ENCODE measurements around the gene HSD17B7.
"Not testable (repeated sequence)": the region's sequence is repeated elsewhere in the genome, so short reads cannot be mapped to it uniquely, and the experiment has no call there.

HSD17B7 gene

DNA sequence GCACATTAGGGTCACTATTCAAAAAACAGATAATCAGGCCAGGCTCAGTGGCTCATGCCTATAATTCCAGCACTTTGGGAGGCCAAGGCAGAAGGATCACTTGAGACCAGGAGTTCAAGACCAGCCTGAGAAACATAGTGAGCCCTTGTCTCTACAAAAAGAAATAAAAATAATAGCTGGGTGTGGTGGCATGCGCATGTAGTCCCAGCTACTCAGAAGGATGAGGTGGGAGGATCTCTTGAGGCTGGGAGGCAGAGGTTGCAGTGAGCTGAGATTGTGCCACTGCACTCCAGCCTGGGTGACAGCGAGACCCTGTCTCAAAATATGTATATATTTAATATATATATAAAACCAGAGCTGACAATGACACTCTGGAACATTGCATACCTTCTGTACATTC lies 21.9 kb downstream of the HSD17B7 start:
- DNase-seq: not testable (repeated sequence)

DNA sequence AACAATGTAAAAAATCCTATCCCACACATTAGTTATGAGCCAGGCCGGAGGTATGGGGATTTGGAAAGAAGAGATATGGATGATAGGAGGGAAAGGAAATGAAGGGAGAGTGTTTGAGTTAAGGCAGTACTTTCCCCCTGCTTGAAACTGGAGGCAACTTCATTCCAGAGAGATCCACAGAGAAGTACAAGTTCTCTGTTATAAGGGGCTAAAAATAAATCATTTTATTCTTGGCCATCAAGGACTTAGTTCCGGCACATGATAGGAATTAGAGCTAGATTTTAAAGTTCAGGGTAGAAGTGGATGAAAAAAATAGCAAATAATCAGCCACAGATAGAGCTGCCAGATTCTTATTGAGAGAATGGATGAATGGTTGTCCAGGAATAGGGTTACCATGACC lies 27.6 kb downstream of the HSD17B7 start:
- not testable (repeated sequence) for DNase-seq

DNA sequence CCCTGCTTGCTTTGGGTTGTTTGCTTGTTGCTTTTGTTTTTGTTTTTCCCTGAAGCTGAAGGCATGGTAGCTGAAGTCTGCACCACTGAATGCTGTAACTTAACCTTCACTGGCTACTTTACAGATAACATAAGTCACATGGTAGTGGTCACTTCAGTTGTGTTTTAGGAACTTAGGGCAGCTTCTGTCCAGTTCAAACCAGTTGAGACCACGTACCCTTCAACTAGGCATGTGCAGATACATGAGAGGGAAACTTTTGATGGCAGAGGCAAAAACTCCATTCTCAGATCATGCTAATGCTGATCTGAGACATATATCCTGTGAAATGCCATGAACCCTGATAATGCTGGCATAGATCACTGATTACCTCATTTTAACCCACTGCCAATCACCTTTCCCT lies 28.2 kb downstream of the HSD17B7 start:
- not testable (repeated sequence) for DNase-seq

DNA sequence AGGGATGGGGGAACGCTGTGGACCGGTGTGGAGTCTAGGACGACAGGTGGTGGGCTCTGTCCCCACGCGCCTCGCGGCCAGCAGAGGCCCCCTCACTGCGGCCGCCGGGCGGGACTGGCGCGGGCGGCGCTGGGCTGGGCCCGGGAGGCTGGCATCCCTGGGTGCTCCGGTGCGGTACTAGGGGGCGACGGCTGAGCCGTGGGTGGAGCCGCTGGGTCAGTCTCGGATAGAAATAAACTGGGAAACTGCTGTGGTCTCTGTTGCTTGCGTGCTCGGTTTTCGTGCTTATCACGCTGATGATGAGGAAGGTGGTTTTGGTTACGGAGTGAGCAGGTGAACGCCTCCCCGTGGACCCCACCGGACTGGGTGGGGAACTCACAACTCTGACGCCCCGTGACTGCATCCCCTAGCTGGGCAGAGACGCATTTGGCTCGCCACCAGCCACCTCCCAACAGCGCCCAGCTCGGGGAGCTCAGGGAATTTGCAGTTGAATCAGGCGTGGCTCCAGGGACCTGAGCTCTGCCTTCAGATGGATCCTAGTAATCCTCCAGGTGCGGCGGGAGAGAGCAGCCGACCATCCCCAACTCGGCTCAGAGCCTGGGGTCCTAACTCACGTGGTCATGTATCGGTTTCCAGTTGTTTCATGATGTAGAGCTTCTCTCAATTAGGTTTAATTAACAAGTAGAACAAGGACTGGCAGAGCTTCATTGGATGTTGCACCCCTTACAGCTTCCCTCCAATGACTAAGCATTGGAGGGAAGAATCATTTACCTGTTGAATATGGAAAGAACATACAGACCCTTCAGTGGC lies 32.1 kb downstream of the HSD17B7 start:
- no peak for DNase-seq

DNA sequence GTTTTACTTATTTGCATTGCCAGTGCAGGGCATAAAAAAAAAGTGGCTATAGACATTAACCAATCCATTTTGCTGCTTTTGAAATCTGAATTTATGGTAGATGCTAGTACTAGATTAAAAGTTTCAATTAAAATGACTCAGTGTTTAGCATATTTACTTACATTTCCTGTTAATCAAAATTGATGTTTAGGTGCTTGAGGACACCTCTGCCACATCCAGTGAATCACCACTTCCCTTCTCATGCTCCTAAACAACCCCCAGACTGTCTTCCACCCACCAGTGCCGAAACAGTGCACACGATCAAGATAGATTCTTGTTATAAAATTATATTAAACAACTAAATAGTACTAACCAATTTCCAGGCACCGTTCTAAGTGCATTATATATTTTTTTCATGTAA lies 32.7 kb downstream of the HSD17B7 start:
- DNase-seq: no peak

DNA sequence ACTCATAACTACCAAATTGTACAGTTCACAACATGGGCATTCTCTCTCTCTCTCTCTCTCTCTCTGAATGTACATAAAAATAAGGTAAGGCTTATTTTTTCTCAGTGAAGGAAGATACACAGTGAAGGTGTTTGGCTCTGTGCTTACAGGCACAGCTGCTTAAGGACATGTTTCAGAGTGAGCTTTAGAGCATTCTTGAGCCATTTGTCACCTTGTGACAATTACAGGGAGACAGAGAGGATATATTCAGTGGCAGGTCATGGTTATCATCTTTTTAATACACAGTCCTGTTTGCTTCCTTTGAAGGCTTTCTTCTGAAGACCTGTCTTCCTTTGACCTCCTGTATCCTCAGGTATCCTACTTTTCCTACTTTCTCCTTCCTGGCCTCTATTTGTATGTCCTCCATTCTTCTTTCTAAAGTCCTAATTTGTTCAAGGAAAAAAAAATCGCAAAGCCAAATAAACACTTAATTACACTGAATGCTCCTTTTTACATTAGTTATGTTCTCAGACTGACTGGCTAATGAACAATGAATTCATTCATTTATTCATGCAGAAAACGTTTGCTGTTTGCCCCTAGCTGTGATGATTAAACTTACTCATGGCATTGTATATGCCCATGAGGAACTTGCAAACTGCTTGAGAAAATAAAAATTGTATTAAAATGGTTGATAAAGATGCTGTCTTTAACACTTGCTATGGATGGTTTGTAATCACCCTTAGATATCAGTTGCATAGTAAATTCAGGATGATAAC lies 33.4 kb downstream of the HSD17B7 start:
- no peak for DNase-seq

DNA sequence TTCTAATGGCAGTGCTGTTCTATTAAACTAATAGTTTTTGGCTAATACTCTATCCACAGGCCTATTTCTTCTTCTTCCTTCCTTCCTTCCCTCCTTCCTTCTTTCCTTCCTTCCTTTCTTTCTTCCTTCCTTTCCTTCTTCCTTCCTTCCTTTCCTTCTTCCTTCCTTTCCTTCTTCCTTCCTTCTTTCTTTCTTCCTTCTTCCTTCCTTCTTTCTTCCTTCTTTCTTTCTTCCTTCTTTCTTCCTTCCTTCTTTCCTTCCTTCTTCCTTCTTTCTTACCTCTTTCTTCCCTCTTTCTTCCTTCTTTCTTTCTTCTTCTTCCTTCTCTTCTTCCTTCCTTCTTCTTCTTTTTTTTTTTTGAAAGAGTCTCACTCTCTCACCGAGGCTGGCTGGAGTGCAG lies 38.8 kb downstream of the HSD17B7 start:
- no peak for DNase-seq

DNA sequence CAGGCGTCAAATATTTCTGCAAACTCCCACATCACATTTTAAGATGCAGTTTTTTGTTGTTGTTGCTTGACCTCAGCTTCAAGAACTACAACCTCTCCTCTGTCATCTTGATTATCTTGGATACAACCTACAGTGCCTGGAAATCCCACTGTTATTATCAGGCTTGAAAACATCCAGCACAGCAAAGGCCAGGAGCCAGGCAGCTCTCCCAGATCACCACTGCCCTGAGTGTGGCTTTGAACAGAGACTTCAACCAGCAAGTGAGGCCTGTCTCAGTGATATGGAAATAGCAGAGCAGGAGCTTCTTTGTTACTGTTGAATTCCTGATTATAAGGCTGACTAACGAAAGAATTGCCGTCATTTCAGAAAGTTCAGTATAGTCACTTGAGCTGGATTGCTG lies 42.0 kb downstream of the HSD17B7 start:
- no peak for DNase-seq

DNA sequence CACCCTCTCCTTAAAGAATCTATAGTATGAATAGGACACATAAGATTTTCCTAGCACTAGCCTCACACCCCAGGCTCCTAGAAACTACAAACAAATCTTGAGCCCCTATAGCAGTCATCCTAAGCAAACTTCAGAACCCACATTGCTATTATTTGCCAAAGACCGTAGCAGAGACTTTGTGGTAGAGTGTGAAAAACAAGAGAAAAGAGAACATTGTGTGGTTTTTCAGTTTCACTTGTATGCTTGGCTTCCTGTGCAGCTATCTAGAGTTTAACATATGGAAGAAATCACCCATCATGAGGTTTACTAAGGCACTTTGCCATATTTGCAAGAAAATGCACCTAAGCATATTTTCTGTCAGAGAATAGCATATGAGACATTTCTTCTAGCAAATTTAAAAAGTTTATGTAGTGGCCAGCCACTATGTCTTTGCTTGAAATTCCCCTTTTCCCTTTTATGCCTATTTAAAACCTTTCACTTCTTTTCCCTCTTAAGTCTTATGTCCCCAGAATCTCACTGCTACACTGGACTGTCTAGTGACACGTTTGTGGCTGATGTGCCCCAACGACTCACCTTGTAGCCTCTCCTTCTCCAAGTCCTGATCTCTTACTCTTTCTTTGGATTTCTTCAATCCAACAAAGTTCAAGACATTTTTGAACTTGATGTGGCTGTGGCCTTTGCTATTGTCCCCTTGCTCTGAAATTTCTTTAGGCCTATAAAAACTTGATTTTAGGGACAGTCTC lies 44.8 kb downstream of the HSD17B7 start:
- no peak for DNase-seq

DNA sequence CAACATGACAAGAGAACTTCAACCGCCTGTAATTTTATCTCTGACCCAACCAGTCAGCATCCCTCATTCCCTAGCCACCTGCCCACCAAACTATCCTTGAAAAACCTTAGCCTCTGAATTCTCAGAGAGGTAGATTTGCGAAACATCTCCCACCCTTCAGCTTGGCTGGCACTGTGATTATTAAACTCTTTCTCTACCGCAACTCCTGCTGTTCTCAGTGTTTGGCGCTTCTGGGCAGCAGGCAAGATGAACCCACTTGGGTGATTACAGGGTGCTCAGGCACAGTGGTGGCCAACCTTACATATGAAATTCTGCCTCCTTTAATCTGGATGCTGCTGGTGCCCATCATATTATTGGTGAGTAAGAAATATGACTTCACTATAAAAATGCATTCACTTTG lies 48.4 kb downstream of the HSD17B7 start:
- DNase-seq: no peak

DNA sequence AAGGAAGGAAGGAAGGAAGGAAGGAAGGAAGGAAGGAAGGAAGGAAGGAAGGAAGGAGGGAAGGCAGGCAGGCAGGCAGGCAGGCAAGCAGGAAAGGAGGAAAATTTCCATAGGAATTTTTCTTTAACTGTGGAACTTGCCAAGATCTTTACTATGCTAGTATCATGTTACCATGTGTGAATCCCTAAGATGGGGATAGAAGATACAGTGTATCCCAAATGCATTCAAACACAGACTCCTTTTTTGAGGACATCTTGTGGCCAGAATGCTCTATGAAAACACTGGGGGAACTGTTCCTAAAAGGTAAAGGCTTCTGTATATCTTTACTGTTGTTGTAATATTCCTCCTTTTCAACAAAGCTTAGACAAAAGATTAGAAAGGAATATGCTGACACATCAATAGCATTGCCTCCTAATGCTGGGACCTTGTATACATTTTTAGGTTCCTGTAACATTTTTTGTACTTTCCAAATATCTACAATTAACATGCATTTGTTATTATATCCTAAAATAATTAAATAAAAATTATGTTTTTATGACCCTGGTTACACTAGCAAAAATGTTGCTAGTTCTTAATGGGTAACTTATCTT lies 49.8 kb downstream of the HSD17B7 start:
- no peak for DNase-seq

DNA sequence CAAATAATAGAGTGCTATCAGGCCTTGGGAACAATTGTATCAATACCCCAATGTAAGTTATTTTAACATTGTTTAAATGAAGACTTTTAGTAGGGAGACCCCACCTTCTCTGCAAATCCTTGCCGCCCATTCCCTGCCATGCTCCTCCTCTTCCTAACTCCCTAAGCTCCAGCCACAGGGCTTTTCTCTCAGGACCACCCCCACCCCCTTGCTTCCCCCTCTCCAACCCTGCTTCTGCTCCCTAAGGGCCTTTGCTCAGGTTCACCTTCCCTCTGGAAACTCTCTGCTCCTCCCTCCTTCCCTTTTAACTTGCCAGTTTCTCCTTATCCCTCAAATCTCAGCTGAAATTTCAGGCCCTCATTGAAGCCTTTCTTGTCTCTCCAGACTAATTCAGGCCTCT lies 53.7 kb downstream of the HSD17B7 start:
- no peak for DNase-seq

DNA sequence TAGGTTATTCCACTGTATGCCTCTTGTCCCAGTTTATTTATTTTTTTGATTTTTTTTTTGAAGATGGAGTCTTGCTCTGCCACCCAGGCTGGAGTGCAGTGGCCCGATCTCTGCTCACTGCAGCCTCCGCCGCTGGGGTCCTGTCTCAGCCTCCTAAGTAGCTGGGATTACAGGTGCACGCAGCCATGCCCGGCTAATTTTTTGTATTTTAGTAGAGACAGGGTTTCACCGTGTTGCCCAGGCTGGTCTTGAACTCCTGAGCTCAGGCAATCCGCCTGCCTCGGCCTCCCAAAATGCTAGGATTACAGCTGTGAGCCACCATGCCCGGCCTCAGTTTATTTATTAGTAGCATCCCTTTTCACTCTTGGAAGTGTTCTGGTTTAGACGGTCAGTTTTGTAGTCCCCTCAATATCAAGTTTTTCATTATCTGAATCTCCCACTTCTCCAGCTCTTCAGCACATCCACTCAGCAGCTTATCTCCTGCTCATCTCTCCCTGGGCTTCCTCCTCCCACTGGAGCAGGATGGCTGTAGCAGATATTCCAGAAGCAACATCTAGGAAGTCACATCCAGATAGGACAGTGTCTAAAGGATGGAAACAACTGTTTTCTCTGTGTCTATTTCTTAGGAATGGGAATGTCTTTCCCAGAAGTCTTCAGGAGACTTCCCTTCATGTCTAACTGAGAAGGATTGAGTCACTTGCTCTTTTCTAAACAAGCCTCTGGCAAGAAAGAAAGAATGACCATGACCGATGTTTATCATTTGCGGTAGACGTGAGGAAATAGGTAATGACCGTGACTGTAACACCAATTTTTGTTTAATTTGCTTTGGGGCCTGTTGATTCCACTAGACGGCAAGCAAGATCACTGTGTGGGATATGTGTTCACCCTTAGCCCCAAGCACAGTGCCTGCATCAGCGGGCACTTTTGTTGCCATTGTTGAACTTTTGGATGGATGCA lies 56.0 kb downstream of the HSD17B7 start:
- no peak for DNase-seq

DNA sequence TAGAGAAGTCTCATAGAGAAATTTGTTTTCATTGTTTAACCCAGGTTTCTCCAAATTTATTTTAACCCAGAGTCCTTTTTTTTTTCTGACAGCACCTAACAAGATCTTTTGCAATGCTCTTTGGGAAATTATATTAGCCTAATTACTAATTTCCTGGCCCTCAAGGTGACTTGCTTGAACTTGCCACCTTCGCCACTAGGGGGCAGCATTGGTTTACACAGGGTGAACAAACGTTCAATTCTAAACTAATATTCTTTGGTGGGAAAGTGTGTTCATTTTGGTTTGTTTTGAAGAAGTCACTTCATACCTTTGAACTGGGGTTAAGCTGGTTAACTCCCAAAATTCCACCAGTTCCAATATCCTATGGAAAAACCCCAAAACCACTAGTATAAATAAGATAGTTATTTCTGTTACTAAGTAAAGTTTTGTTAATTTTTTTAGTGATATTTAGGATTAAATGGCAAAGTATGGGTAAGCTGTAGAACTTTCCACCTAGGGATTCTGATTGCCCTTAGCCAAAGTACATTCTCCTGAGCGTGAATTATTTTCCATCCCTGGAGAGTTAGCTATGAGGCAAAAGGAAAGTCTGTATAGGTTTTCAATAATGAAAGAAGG lies 57.4 kb downstream of the HSD17B7 start:
- peak; percentile 4 to 28 for DNase-seq

DNA sequence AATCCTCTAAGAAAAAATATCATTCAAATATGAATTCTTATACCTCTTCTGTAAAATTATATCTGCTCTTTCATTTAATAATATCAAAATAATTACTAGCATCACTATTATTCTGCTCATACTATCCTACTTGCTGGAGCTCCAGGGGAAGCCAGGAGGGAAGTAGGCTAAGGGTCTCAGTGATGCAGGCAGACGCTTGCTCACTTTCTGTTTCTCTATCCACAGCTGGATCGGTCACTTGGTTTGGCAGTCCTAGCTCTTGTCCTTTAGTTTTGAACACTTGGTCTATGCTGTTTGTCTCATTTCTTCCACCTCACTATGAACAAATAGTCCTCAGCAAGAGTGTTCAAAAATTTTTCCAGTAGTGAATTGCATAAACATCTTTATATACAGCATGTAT lies 59.2 kb downstream of the HSD17B7 start:
- DNase-seq: no peak

DNA sequence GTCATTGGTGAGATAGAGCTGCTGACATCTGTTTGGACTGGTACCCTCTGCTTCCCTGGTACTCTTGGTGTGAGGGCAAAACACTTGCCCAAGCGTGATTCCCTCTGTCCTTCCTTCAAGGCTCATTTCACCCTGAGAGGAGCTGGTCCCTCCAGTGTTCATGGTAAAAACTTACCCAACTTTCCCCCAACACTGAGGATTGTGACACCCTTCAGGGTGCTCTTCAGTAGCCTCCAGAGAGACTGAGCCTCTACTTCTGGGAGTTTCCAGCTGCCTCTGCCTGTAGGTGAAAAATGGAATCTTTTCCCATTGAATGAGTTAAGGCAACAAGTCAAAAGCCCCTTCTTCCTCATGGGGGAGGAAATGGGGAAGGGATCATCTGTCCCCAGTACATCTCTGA lies 60.8 kb downstream of the HSD17B7 start:
- no peak for DNase-seq

DNA sequence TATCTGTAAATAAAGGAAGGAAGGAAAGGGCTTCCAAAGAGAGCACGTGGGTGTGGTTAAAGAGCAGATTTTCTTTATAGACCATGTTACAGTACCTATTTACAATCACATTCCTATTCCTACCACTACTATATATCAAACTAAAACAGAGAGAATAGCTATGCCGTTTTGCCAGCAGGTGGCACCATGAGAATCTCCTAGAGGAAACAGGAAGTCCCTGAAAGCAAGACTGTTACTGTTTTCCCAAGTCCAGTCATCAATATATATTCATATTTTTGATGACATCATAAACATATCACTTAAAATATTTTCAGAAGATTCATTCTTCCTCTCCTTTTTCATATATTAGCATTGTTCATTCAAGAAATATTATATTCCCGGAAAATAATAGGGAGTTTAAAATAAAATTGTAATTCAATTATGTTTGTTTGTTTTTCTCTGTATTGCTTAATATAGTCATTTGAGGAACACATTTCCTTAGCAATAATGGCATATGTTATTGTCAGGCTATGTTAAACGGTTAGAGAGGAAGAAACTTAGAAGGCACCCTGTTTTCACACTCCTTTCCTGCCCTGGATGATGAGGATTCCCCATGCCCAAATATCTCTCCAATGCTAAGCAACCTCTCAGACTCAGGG lies 63.9 kb downstream of the HSD17B7 start:
- peak; percentile 19 to 62 for DNase-seq

DNA sequence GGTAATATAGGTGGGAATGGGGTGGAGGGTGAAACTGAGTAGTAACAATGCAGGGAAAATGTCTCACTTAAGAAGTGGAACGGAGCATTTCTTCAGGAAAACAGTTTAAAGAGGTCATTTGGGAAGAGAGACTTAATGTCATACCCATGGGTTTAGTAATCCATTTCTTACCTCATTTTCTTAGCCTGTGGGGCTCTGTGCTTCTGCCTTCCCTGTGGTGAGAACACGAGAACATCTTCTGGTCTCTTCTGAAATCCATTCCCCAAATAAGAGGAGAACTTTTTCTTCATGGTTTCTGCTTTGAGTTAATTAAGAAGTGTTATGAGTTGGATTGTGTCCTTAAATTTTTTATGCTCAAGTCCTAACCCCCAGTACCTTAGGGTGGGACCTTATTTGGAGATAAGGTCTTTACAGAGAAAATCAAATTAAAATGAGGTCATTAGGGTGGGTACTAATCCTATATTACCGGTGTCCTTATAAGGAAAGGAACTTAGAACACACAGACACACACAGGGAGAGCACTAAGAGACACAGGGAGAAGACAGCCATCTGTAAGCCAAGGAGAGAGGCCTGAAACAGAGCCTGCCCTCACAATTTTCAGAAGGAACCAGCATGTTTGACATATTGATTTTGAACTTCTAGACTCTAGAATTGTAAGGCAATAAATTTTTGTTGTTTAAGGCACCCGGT lies 65.1 kb downstream of the HSD17B7 start:
- no peak for DNase-seq

DNA sequence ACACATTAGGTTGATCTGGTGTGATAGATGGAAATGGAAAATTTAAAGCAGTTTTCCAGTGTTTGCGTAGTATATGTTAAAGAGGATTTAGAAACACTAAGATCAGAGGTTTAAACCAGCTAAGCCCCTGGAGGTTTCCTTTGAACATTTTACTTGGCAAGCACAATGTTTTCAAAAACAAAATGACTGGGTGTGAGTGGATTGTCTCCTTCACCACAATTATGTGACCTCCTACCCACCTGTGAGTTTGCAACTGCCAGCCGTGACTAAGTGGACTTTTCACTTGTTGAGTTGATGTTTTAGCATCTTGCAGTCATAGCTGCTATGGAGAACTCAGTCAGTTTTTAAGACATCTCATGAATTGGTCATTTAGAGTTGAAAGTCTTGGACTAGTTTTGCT lies 65.8 kb downstream of the HSD17B7 start:
- peak in 1 of 2 experiments; percentile 20 for DNase-seq

DNA sequence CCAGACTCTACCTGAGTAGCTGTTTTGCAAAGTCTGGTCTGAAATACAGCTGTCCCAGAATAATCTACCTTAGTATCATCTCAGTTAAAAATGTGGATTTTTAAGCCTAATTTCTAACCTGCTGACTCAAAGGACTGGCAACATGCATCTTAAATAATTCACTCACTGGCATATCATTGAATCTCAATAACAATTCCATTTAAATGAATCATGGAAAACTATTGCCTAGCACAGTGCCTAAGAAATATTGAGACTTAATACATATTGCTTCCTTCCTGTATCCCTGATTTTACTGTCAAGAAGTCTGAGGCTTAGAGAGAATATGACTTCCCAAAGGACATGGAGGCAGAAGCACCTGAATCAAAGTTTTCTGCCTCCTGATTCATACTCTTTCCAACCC lies 67.3 kb downstream of the HSD17B7 start:
- DNase-seq: no peak

Measured in SW 1271 (cell line).